Measurements from ENCODE around the gene HSD17B8.

DNA sequence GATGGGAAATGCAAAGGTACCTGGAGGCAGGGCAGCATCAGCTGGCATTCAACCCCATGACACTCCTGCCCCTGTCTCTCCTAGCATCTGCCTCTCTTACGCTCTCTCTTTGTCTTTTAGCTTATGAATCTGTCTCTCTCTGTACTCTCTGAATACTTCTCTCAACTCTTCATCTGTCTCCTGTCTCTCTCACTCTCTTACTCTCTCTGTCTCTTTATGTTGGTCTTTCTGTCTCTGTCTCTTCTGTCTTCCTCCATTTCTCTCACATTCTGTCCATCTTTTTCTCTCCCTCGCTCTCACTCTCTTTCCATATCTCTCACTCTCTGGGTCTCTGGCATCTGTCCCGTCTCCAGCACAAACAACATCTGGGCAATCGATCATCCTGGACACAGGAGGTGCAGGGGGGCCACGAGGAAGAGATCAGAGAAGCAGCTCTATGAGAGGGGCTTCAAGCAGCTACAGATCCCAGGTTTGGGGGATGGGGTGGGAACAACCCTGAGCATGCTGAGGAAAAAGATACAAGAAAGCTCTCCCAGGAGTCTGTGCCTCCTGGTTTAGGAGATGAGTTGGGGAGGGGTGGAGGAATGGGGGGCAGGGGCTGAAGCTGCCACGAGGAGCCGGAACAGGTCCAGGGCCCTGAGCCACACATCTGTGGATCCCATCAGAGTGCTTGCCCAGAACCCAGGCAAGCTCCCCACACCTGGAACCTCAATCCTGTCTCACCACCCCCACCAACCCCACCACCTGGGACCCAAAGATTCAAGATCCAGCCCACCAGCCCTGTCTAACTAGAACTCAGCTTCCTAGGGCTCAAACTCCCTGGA, 14.6 kb upstream of the HSD17B8 start:
- TF ChIP-seq CTCF (IDR thresholded peaks at IDR 0.05) (no peak), EZH2 (IDR thresholded peaks at IDR 0.05; ENCODE audit: borderline replicate concordance, insufficient read depth, low read depth, low read length, poor library complexity, severe bottlenecking) (no peak)

Measured in B cell (primary cell).